GM12801 (cell line): ENCODE results near the gene GRID1.

Experiments
- CTCF ChIP-seq: IDR thresholded peaks from one replicate; pipeline ENCODE4 v1.5.1; 2011; ENCODE audit warnings: control low read depth; ENCODE audit not compliant: insufficient read length; ENCODE audit errors: extremely low read depth

Gene GRID1

DNA sequence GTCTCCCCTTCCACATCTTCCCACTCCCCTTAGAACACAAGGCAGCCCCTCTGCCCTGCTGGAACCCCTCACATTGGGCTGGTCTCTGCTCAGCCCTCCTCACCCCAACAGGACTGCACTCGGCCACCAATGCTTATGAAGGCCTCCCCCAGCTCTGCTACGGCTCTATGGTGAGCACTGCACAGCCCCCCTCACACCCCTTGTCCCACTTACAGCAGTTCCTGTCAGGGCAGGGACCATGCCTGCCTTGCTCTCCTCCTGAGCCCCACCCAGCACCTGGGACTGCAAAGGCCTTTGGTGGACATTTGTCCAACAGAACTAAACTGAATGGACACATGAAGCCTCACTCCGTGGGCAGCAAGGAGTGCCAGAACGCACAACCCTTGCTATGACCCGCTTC lies 171.9 kb downstream of the GRID1 start:
- no peak for TF ChIP-seq CTCF

- no peak for TF ChIP-seq CTCF
Measured at GRCh38 chr10:86193841-86194240, 172.8 kb downstream of the GRID1 start.

- TF ChIP-seq CTCF: no peak
Measured at GRCh38 chr10:86192691-86193090, 173.9 kb downstream of the GRID1 start.

DNA sequence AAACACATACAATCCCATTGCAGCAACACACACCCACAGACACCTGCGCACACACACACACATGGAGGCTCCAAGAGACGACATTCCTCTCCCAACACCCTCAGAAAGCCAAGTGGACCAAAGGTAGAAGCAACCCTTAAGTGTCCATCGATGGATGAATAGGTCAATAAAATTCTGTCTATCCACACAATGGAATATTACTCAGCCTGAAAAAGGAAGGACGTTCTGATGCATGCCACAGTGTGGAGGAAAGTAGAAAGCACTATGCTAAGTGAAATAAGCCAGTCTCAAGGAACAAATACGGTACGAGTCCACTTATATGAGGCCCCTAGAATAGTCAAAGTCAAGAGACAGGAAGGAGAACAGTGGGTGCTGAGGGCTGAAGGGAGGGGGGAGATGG lies 174.4 kb downstream of the GRID1 start:
- no peak for TF ChIP-seq CTCF

GRCh38 chr10:86191686-86192085 lies 174.9 kb downstream of the GRID1 start:
- TF ChIP-seq CTCF: no peak

DNA sequence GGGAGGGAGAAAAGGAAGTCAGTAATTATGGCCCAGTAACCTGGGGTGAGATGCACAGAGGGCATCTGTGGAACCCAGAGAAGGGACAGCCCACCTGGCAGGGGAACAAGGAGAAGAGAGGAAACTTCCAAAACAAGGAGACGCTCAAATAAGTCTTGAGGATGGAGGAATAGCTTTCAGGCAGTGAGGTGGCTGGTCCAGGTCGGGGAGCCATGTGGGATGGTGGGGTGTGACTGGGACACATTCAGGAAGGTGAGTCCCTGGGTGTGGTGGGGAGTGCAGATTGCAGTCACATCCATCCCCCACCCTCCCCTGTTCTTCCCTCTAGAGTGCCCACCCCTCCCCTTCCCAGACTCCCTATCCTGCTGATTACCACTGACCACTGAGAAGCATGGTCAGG lies 175.4 kb downstream of the GRID1 start:
- TF ChIP-seq CTCF: no peak

DNA sequence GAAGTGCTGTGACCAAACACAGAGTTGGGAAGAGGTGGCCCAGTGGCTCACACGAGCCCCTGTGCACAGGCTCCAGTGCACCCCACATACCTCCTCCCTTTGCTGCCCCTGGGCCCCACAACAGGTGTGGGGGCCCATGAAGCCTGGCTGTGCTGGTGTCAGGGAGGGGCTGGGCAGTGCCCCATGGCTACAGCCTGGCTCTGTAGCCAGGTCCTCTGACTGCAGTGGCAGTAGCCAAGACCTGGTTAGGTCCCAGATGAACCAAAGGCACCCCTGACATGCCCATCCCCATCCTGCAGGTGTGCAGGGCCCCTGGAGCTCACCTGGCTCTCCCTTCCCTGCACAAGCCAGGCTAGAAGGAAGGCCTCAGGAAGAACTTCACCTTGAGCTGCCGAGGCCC lies 176.3 kb downstream of the GRID1 start:
- no peak for TF ChIP-seq CTCF

GRCh38 chr10:86189891-86190290 lies 176.7 kb downstream of the GRID1 start:
- TF ChIP-seq CTCF: no peak
